NT2/D1 (cell line): ENCODE data around the gene MTRR.

ENCODE experiments used
- DNase-seq: peaks from one replicate; pipeline ENCODE4 v3.0.0-alpha.2; 2011; ENCODE audit warnings: low read depth, low spot score
- H3K27me3 ChIP-seq: 2 replicates; pipeline ENCODE4 v1.6.0; 2011; ENCODE audit warnings: mild to moderate bottlenecking; ENCODE audit not compliant: insufficient read length, insufficient read depth
- H3K36me3 ChIP-seq: 2 replicates; pipeline ENCODE4 v1.6.1; 2011; ENCODE audit warnings: mild to moderate bottlenecking, low read length, mixed read lengths; ENCODE audit not compliant: insufficient read depth, insufficient read length
- H3K4me1 ChIP-seq: 2 replicates; pipeline ENCODE4 v1.5.1; 2011; ENCODE audit not compliant: insufficient read depth, insufficient read length
- H3K4me3 ChIP-seq: 2 replicates; pipeline ENCODE4 v1.5.1; 2011; ENCODE audit warnings: low read depth; ENCODE audit not compliant: insufficient read length
- H3K9ac ChIP-seq: 2 replicates; pipeline ENCODE4 v1.6.0; 2011; ENCODE audit warnings: low read depth; ENCODE audit not compliant: insufficient read length
- H3K9me3 ChIP-seq: 2 replicates; pipeline ENCODE4 v1.5.1; 2011; ENCODE audit warnings: mild to moderate bottlenecking, low read length; ENCODE audit not compliant: insufficient read depth
- SUZ12 ChIP-seq: IDR thresholded peaks from 2 replicates; pipeline ENCODE4 v1.6.1; 2011; ENCODE audit not compliant: insufficient read length, insufficient read depth; ENCODE audit errors: extremely low read depth
- YY1 ChIP-seq: IDR thresholded peaks from 2 replicates; pipeline ENCODE4 v1.6.1; 2011; ENCODE audit not compliant: insufficient read length, insufficient read depth
- ZNF274 ChIP-seq: IDR thresholded peaks from 2 replicates; pipeline ENCODE4 v1.6.1; 2011; ENCODE audit warnings: mild to moderate bottlenecking, low read depth, low read length

Gene MTRR

GRCh38 chr5:7871653-7872052 lies 2.7 kb downstream of the MTRR start:
- Histone ChIP-seq H3K4me3 (no peak overlapping the region), H3K9ac (no peak overlapping the region), H3K4me1 (no peaks in the 10 kb centered on the region), H3K36me3 (peaks cover 68% of the 10 kb centered on the region), H3K9me3 (no peaks in the 10 kb centered on the region), H3K27me3 (no peaks in the 10 kb centered on the region)
- TF ChIP-seq YY1 = no peak
- TF ChIP-seq SUZ12 = no peak
- no peak for TF ChIP-seq ZNF274
- DNase-seq = no peak

GRCh38 chr5:7872517-7873130 lies 3.7 kb downstream of the MTRR start:
- Histone ChIP-seq H3K4me1 (no peaks in the 10 kb centered on the region), H3K27me3 (no peaks in the 10 kb centered on the region), H3K9me3 (no peaks in the 10 kb centered on the region), H3K4me3 (no peak overlapping the region), H3K36me3 (peaks cover 68% of the 10 kb centered on the region), H3K9ac (no peak overlapping the region)
- no peak for DNase-seq
- TF ChIP-seq SUZ12 (no peak), ZNF274 (no peak), YY1 (no peak)

DNA sequence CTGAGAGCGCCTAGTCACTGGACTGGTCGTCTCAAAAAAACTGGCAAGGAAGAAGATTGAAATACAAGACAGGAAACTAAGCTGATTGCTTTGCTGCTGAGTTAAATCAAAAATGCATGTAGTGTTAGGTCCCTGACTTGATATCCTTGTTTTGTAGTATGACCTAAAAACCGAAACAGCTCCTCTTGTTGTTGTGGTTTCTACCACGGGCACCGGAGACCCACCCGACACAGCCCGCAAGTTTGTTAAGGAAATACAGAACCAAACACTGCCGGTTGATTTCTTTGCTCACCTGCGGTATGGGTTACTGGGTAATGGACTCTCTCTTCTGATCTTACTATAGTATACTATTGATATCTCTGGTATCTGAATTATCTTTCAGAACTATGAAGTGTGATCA lies 4.3 kb downstream of the MTRR start:
- H3K9me3 ChIP-seq = no peaks in the 10 kb centered on the region
- H3K36me3 ChIP-seq = peaks cover 74% of the 10 kb centered on the region
- TF ChIP-seq SUZ12 = no peak
- no peak for TF ChIP-seq YY1
- no peak for TF ChIP-seq ZNF274
- no peak overlapping the region for H3K4me3 ChIP-seq
- H3K9ac ChIP-seq = no peak overlapping the region
- H3K4me1 ChIP-seq = no peaks in the 10 kb centered on the region
- DNase-seq = no peak
- H3K27me3 ChIP-seq = no peaks in the 10 kb centered on the region

- DNase-seq = no peak
- no peaks in the 10 kb centered on the region for H3K4me1 ChIP-seq
- no peak overlapping the region for H3K4me3 ChIP-seq
- H3K27me3 ChIP-seq = no peaks in the 10 kb centered on the region
- H3K36me3 ChIP-seq = peaks cover 85% of the 10 kb centered on the region
- H3K9me3 ChIP-seq = no peaks in the 10 kb centered on the region
- TF ChIP-seq ZNF274 (no peak), YY1 (no peak), SUZ12 (no peak)
- H3K9ac ChIP-seq = no peak overlapping the region
Measured at GRCh38 chr5:7874639-7875038, 5.7 kb downstream of the MTRR start.

DNA sequence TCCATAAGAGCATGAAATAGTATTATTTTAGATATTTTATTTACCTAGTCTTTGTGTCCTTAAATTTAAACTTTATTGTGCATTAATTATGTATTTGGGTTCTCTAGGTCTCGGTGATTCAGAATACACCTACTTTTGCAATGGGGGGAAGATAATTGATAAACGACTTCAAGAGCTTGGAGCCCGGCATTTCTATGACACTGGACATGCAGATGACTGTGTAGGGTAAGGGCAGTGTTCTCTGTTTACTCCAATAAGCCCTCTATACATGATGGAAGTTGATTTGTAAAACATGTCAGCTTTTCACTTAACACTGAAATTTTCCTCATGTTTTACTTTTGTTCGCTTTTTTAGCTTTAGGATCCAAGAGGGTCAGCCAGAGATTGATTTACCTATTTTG lies 6.2 kb downstream of the MTRR start:
- no peaks in the 10 kb centered on the region for H3K4me1 ChIP-seq
- TF ChIP-seq ZNF274 (no peak), SUZ12 (no peak), YY1 (no peak)
- peaks cover 90% of the 10 kb centered on the region for H3K36me3 ChIP-seq

GRCh38 chr5:7876867-7877266 lies 7.9 kb downstream of the MTRR start:
- peaks cover 92% of the 10 kb centered on the region for H3K36me3 ChIP-seq
- no peak for DNase-seq

More for the DNA sequence above, 6.2 kb downstream of the MTRR start:
- H3K27me3 ChIP-seq = no peaks in the 10 kb centered on the region
- no peak for DNase-seq
- no peak overlapping the region for H3K9ac ChIP-seq
- H3K9me3 ChIP-seq = no peaks in the 10 kb centered on the region
- H3K4me3 ChIP-seq = no peak overlapping the region

GRCh38 chr5:7877851-7878250 lies 8.9 kb downstream of the MTRR start:
- no peaks in the 10 kb centered on the region for H3K4me1 ChIP-seq
- H3K36me3 ChIP-seq = peaks cover 94% of the 10 kb centered on the region
- TF ChIP-seq SUZ12 (no peak), YY1 (no peak)
- H3K4me3 ChIP-seq = no peak overlapping the region
- no peaks in the 10 kb centered on the region for H3K27me3 ChIP-seq
- no peak overlapping the region for H3K9ac ChIP-seq
- H3K9me3 ChIP-seq = no peaks in the 10 kb centered on the region
- DNase-seq = no peak

More at GRCh38 chr5:7876867-7877266, 7.9 kb downstream of the MTRR start:
- TF ChIP-seq ZNF274 (no peak), YY1 (no peak), SUZ12 (no peak)
- H3K9ac ChIP-seq = no peak overlapping the region
- no peaks in the 10 kb centered on the region for H3K27me3 ChIP-seq
- H3K4me3 ChIP-seq = no peak overlapping the region
- H3K4me1 ChIP-seq = no peaks in the 10 kb centered on the region
- no peaks in the 10 kb centered on the region for H3K9me3 ChIP-seq

DNA sequence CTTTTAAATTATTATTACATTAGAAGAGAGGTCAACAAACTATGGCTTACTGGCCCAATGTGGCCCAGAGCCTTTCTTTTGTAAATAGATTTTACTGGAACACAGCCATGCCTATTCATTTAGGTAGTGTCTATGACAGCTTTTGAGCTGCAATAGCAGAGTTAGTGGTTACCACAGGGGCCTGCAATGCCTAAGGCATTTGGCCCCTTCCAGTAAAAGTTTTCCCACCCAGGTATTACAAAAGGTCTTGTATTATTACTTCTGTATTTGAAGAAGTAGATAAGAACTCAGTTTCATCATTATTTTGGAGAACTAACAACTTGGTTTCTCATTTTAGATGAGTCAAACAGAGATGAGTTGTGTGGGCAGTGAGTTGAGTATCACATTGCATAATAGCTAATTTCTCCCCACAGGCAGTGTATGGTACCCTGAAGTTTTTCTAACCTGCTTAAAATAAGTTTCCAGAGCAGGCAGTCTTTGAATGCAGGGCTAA lies 9.5 kb downstream of the MTRR start:
- H3K4me3 ChIP-seq = no peak overlapping the region
- peaks cover 95% of the 10 kb centered on the region for H3K36me3 ChIP-seq
- H3K9me3 ChIP-seq = no peaks in the 10 kb centered on the region
- H3K4me1 ChIP-seq = no peaks in the 10 kb centered on the region
- DNase-seq = no peak
- H3K9ac ChIP-seq = no peak overlapping the region
- TF ChIP-seq YY1 (no peak), ZNF274 (no peak), SUZ12 (no peak)
- H3K27me3 ChIP-seq = no peaks in the 10 kb centered on the region
